Mesendoderm (in vitro differentiated cells): ENCODE data around the gene LRRC75A. TPM values are rescaled to one million over a fixed set of nuclear protein-coding genes. Genes with fewer than 3 reads are reported as not detected.

Experiments used
- DNase-seq: peaks from one replicate; pipeline ENCODE4 v3.0.0; 2013
- H2AK5ac ChIP-seq: 2 replicates; pipeline ENCODE4 v1.6.1; 2013; ENCODE audit warnings: low read length, inconsistent platforms
- H2BK120ac ChIP-seq: 2 replicates; pipeline ENCODE4 v1.6.1; 2013; ENCODE audit warnings: low read depth, mild to moderate bottlenecking, low read length, moderate library complexity, mixed read lengths
- H2BK15ac ChIP-seq: replicated peaks from 2 replicates; pipeline ENCODE4 v1.6.1; 2013; ENCODE audit warnings: low read depth, mild to moderate bottlenecking, moderate library complexity
- H2BK5ac ChIP-seq: 2 replicates; pipeline ENCODE4 v1.6.1; 2013; ENCODE audit warnings: low read length, inconsistent platforms
- H3K18ac ChIP-seq: 2 replicates; pipeline ENCODE4 v1.6.1; 2013; ENCODE audit warnings: mild to moderate bottlenecking, low read length, mixed read lengths
- H3K23ac ChIP-seq: one replicate; pipeline ENCODE4 v1.6.1; 2013; ENCODE audit warnings: low read length
- H3K27ac ChIP-seq: 2 replicates; pipeline ENCODE4 v1.5.1; 2013; ENCODE audit warnings: low read depth, mild to moderate bottlenecking, inconsistent platforms, low read length, moderate library complexity
- H3K27me3 ChIP-seq: 2 replicates; pipeline ENCODE4 v1.6.1; 2013; ENCODE audit warnings: low read length, control low read depth, mild to moderate bottlenecking, inconsistent platforms; ENCODE audit not compliant: insufficient read depth, poor library complexity
- H3K36me3 ChIP-seq: 2 replicates; pipeline ENCODE4 v1.6.1; 2013; ENCODE audit warnings: low read length, inconsistent platforms; ENCODE audit not compliant: control insufficient read depth, insufficient read depth
- H3K4ac ChIP-seq: one replicate; pipeline ENCODE4 v1.6.1; 2013; ENCODE audit warnings: low read depth, mild to moderate bottlenecking, low read length, moderate library complexity
- H3K4me1 ChIP-seq: 2 replicates; pipeline ENCODE4 v1.6.1; 2013; ENCODE audit warnings: low read depth, low read length, inconsistent platforms; ENCODE audit not compliant: control insufficient read depth
- H3K4me2 ChIP-seq: 2 replicates; pipeline ENCODE4 v1.6.1; 2013; ENCODE audit warnings: low read length
- H3K4me3 ChIP-seq: 2 replicates; pipeline ENCODE4 v1.5.1; 2013; ENCODE audit warnings: mild to moderate bottlenecking, low read length
- H3K56ac ChIP-seq: one replicate; pipeline ENCODE4 v1.6.1; 2013; ENCODE audit warnings: low read length
- H3K79me1 ChIP-seq: 2 replicates; pipeline ENCODE4 v1.6.1; 2013; ENCODE audit warnings: low read length, inconsistent platforms
- H3K79me2 ChIP-seq: 2 replicates; pipeline ENCODE4 v1.6.1; 2013; ENCODE audit warnings: mild to moderate bottlenecking, low read length; ENCODE audit not compliant: control insufficient read depth, insufficient read depth
- H3K9ac ChIP-seq: 2 replicates; pipeline ENCODE4 v1.6.1; 2013; ENCODE audit warnings: low read length, inconsistent platforms
- H4K5ac ChIP-seq: one replicate; pipeline ENCODE4 v1.6.1; 2013; ENCODE audit warnings: low read length
- H4K8ac ChIP-seq: one replicate; pipeline ENCODE4 v1.6.1; 2013; ENCODE audit warnings: low read depth, mild to moderate bottlenecking, control low read depth, low read length, moderate library complexity
- WGBS: extraction: QIAGEN DNeasy Blood & Tissue Kit; methylation state at CpG from one replicate; pipeline ENCODE4 v1.1.7; 2013; ENCODE audit warnings: low lambda C conversion rate, missing lambda C conversion rate; ENCODE audit not compliant: insufficient coverage; ENCODE audit errors: extremely low coverage; 5-methylcytosine and 5-hydroxymethylcytosine counted together
- polyA plus RNA-seq, 2 experiments: library from polyadenylated mRNA; stranded (reverse); fragments of 200-250 nt; gene quantifications; one replicate each; pipeline ENCODE4 v1.2.3, GENCODE V29; 2013

Gene LRRC75A
- 1.1 TPM for polyA plus RNA-seq (2013, experiment 1 of 2)
- 1.3 TPM for polyA plus RNA-seq (2013, experiment 2 of 2)

GRCh38 chr17:16491703-16492612 is at the start of gene LRRC75A:
LRRC75A (minus strand) TSS chr17:16492193; CDS start chr17:16491990, 203 bp downstream.
- Histone ChIP-seq H3K23ac (peak within 1 kb of the TSS; percentile 51), H3K27me3 (no peaks in the 10 kb centered on the region), H3K79me1 (no peaks in the 10 kb centered on the region), H3K56ac (peak within 1 kb of the TSS; percentile 82), H4K8ac (peak within 1 kb of the TSS; percentile 59), H2BK15ac (no peak within 1 kb of the TSS), H4K5ac (no peak within 1 kb of the TSS), H3K9ac (peak within 1 kb of the TSS; percentile 71), H3K18ac (peak within 1 kb of the TSS; percentile 40), H3K27ac (no peak within 1 kb of the TSS), H3K4me2 (peak within 1 kb of the TSS; percentile 66), H3K4ac (no peak within 1 kb of the TSS), H2BK5ac (no peak within 1 kb of the TSS), H2AK5ac (peak within 1 kb of the TSS; percentile 46), H2BK120ac (no peak within 1 kb of the TSS), H3K36me3 (no peaks in the 10 kb centered on the region), H3K4me3 (peak within 1 kb of the TSS; percentile 10), H3K4me1 (peaks cover 3% of the 10 kb centered on the region), H3K79me2 (no peaks in the 10 kb centered on the region)
- WGBS = no CpG with 5 or more reads among the region's 134 CpGs
- DNase-seq = peak; percentile 58

GRCh38 chr17:16537130-16537458 is 45.1 kb upstream of the LRRC75A start:
- Histone ChIP-seq H3K27ac (no peak overlapping the region), H2BK120ac (no peak overlapping the region), H3K18ac (no peak overlapping the region), H3K36me3 (no peaks in the 10 kb centered on the region), H4K5ac (no peak overlapping the region), H3K4me2 (no peak overlapping the region), H3K23ac (no peak overlapping the region), H3K9ac (no peak overlapping the region), H4K8ac (no peak overlapping the region), H3K79me1 (no peaks in the 10 kb centered on the region), H3K4me3 (no peak overlapping the region), H2BK15ac (no peak overlapping the region), H3K27me3 (no peaks in the 10 kb centered on the region), H3K4ac (no peak overlapping the region), H2AK5ac (no peak overlapping the region), H2BK5ac (no peak overlapping the region), H3K79me2 (no peaks in the 10 kb centered on the region), H3K56ac (no peak overlapping the region), H3K4me1 (no peaks in the 10 kb centered on the region)
- no peak for DNase-seq
- WGBS = no CpG with 5 or more reads among the region's 2 CpGs

GRCh38 chr17:16534236-16534635 is 42.2 kb upstream of the LRRC75A start:
- H3K18ac ChIP-seq = no peak overlapping the region
- H3K9ac ChIP-seq = no peak overlapping the region
- no CpG with 5 or more reads among the region's 1 CpG for WGBS
- no peak overlapping the region for H3K4me3 ChIP-seq
- no peak overlapping the region for H3K56ac ChIP-seq
- H4K5ac ChIP-seq = no peak overlapping the region
- no peak overlapping the region for H3K4ac ChIP-seq
- H3K79me2 ChIP-seq = no peaks in the 10 kb centered on the region
- H2BK120ac ChIP-seq = no peak overlapping the region
- no peak overlapping the region for H3K27ac ChIP-seq
- no peak overlapping the region for H2AK5ac ChIP-seq
- no peak overlapping the region for H3K23ac ChIP-seq
- H3K4me2 ChIP-seq = no peak overlapping the region
- H3K27me3 ChIP-seq = no peaks in the 10 kb centered on the region
- no peak overlapping the region for H2BK5ac ChIP-seq
- H3K36me3 ChIP-seq = no peaks in the 10 kb centered on the region
- no peaks in the 10 kb centered on the region for H3K79me1 ChIP-seq
- H2BK15ac ChIP-seq = no peak overlapping the region
- no peaks in the 10 kb centered on the region for H3K4me1 ChIP-seq
- H4K8ac ChIP-seq = no peak overlapping the region
- no peak for DNase-seq

GRCh38 chr17:16529906-16530305 is 37.9 kb upstream of the LRRC75A start:
- H3K27me3 ChIP-seq = no peaks in the 10 kb centered on the region
- H3K18ac ChIP-seq = no peak overlapping the region
- no peak overlapping the region for H3K23ac ChIP-seq
- no peak overlapping the region for H4K8ac ChIP-seq
- H4K5ac ChIP-seq = no peak overlapping the region
- H3K79me2 ChIP-seq = no peaks in the 10 kb centered on the region
- DNase-seq = no peak
- no peak overlapping the region for H2BK120ac ChIP-seq
- no peak overlapping the region for H3K9ac ChIP-seq
- H3K56ac ChIP-seq = no peak overlapping the region
- no peak overlapping the region for H3K4ac ChIP-seq
- H3K27ac ChIP-seq = no peak overlapping the region
- H3K4me2 ChIP-seq = no peak overlapping the region
- no peak overlapping the region for H3K4me3 ChIP-seq
- no peaks in the 10 kb centered on the region for H3K36me3 ChIP-seq
- no peaks in the 10 kb centered on the region for H3K4me1 ChIP-seq
- H2AK5ac ChIP-seq = no peak overlapping the region
- H2BK5ac ChIP-seq = no peak overlapping the region
- no CpG with 5 or more reads among the region's 4 CpGs for WGBS
- no peak overlapping the region for H2BK15ac ChIP-seq
- H3K79me1 ChIP-seq = no peaks in the 10 kb centered on the region

- H3K27me3 ChIP-seq = no peaks in the 10 kb centered on the region
- WGBS = no CpG with 5 or more reads among the region's 4 CpGs
- H3K36me3 ChIP-seq = no peaks in the 10 kb centered on the region
- H3K4me1 ChIP-seq = no peaks in the 10 kb centered on the region
- DNase-seq = no peak
- peak overlapping the region; percentile 13 for H4K8ac ChIP-seq
- no peaks in the 10 kb centered on the region for H3K79me1 ChIP-seq
- H3K4ac ChIP-seq = no peak overlapping the region
- no peaks in the 10 kb centered on the region for H3K79me2 ChIP-seq
- no peak overlapping the region for H3K4me2 ChIP-seq
- H4K5ac ChIP-seq = no peak overlapping the region
- no peak overlapping the region for H3K4me3 ChIP-seq
- no peak overlapping the region for H3K23ac ChIP-seq
- no peak overlapping the region for H2BK15ac ChIP-seq
- H3K18ac ChIP-seq = no peak overlapping the region
- no peak overlapping the region for H2BK5ac ChIP-seq
- H3K56ac ChIP-seq = no peak overlapping the region
- no peak overlapping the region for H2BK120ac ChIP-seq
- H3K9ac ChIP-seq = no peak overlapping the region
- H3K27ac ChIP-seq = no peak overlapping the region
- no peak overlapping the region for H2AK5ac ChIP-seq
These were observed 35.3 kb upstream of the LRRC75A start for GRCh38 chr17:16527298-16527697.
